ENCODE measurements around the gene SCN4B.

DNA sequence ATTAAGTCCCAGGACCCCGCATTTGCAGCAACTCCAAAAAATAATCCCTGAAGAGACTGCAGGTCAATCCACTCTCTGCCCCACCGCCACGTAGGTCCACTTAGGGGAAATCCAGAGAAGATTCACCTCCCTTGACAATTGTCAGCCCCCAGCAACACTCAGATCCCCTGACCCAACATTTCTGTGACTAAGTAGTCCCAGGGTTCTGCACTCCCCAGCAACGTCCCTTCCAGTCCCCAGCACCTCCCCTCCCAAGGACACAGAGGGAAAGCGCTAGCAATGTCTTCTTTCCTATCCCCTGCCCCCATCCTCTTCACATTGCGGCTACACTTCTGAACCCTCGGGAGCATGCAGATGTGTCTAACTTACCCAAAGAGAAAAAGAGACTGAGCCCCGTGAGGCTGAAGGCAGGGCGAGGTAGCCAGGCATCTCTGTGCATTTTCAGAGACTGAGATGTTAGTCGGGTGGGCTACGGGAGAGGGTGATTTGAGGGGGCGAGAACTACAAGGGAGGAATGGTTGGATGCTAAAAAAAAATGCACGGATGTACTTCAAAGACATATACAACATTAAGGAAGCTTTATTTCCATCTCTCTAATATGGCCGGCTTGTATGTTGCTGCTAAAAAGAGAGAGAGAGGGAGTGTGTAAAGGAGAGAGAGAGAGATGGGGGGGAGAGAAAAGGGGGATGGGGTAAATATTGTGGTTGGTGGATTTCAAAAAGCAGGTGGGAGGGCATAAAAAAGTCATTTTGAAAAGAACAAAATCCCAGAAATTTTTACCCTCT, 23.6 kb upstream of the SCN4B start, which contains the start of gene SCN2B:
- TF ChIP-seq, protein P1, sequence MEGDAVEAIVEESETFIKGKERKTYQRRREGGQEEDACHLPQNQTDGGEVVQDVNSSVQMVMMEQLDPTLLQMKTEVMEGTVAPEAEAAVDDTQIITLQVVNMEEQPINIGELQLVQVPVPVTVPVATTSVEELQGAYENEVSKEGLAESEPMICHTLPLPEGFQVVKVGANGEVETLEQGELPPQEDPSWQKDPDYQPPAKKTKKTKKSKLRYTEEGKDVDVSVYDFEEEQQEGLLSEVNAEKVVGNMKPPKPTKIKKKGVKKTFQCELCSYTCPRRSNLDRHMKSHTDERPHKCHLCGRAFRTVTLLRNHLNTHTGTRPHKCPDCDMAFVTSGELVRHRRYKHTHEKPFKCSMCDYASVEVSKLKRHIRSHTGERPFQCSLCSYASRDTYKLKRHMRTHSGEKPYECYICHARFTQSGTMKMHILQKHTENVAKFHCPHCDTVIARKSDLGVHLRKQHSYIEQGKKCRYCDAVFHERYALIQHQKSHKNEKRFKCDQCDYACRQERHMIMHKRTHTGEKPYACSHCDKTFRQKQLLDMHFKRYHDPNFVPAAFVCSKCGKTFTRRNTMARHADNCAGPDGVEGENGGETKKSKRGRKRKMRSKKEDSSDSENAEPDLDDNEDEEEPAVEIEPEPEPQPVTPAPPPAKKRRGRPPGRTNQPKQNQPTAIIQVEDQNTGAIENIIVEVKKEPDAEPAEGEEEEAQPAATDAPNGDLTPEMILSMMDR (IDR thresholded peaks at IDR 0.05; ENCODE audit: insufficient read depth, low read depth, low read length) = no peak
- TF ChIP-seq EZH2 (IDR thresholded peaks at IDR 0.05; ENCODE audit: insufficient read depth, low read length) = no peak
